ENCODE measurements around the gene PHACTR1.

PHACTR1 gene

DNA sequence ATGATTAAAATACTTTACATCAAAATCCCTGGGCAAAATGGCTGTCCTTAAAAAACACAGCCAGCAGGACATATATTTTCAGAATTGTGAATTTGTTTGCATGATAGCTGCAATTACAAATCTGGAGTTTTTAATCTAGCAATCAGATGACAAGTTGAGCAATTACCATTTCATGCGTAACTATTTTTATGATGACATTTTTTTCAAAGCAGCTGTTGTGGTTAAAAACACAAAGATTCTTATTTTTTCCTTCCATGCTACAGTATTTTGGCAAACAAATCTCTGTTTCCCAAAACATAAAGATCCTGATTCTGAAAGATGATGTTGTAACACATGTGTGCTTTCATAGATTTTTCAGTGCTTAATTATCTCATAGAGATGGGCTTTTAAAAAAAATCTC is 90.2 kb downstream of the PHACTR1 start:
- TF ChIP-seq POLR2AphosphoS5 (IDR thresholded peaks at IDR 0.05; ENCODE audit: low read depth) (no peak), SPI1 (IDR thresholded peaks at IDR 0.05; ENCODE audit: borderline replicate concordance, low read depth) (no peak), REST (IDR thresholded peaks at IDR 0.05; ENCODE audit: insufficient replicate concordance, low read depth) (no peak), GABPA (IDR thresholded peaks at IDR 0.05; ENCODE audit: low read depth) (no peak)
- TF ChIP-seq, protein P1, sequence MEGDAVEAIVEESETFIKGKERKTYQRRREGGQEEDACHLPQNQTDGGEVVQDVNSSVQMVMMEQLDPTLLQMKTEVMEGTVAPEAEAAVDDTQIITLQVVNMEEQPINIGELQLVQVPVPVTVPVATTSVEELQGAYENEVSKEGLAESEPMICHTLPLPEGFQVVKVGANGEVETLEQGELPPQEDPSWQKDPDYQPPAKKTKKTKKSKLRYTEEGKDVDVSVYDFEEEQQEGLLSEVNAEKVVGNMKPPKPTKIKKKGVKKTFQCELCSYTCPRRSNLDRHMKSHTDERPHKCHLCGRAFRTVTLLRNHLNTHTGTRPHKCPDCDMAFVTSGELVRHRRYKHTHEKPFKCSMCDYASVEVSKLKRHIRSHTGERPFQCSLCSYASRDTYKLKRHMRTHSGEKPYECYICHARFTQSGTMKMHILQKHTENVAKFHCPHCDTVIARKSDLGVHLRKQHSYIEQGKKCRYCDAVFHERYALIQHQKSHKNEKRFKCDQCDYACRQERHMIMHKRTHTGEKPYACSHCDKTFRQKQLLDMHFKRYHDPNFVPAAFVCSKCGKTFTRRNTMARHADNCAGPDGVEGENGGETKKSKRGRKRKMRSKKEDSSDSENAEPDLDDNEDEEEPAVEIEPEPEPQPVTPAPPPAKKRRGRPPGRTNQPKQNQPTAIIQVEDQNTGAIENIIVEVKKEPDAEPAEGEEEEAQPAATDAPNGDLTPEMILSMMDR (IDR thresholded peaks at IDR 0.05; ENCODE audit: insufficient read depth, low read length): no peak
- no peak overlapping the region for H3K4me3 ChIP-seq (replicated peaks; ENCODE audit: insufficient read depth, low read length)
- H3K27me3 ChIP-seq (ENCODE audit: insufficient read depth, poor library complexity, severe bottlenecking): no peaks in the 10 kb centered on the region
- no peak overlapping the region for H3K27ac ChIP-seq (replicated peaks)
- no peak for DNase-seq (ENCODE audit: low read depth in 1 of 2, low spot score in 1 of 2)

DNA sequence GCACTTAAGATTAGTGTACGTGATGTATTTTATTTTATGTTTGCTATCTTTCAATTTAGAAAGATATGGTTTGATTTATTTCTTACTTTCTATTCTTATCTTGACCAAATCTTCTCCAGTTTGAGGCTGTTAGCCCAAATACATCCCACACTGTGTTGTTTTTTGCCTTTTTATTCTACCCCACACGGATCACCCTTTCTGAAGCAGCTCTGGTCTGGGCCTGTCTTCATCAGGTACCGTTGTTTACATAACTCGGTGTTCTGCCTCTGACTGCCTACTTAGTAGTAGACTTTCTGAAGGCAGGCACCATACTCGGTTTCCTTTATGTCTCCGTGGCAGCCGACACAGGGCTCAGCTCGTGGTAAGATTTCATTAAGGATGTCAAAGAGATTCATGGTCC is 95.0 kb downstream of the PHACTR1 start:
- TF ChIP-seq POLR2AphosphoS5 (IDR thresholded peaks at IDR 0.05; ENCODE audit: low read depth): no peak
- TF ChIP-seq, protein P1 (IDR thresholded peaks at IDR 0.05; ENCODE audit: insufficient read depth, low read length): no peak
- TF ChIP-seq SPI1 (IDR thresholded peaks at IDR 0.05; ENCODE audit: borderline replicate concordance, low read depth): no peak
- TF ChIP-seq REST (IDR thresholded peaks at IDR 0.05; ENCODE audit: insufficient replicate concordance, low read depth): no peak
- no peak for TF ChIP-seq GABPA (IDR thresholded peaks at IDR 0.05; ENCODE audit: low read depth)
- H3K4me3 ChIP-seq (replicated peaks; ENCODE audit: insufficient read depth, low read length): no peak overlapping the region
- DNase-seq (ENCODE audit: low read depth in 1 of 2, low spot score in 1 of 2): no peak
- no peaks in the 10 kb centered on the region for H3K27me3 ChIP-seq (ENCODE audit: insufficient read depth, poor library complexity, severe bottlenecking)
- H3K27ac ChIP-seq (replicated peaks): no peak overlapping the region

GRCh38 chr6:12813321-12813720 is 96.8 kb downstream of the PHACTR1 start:
- DNase-seq (ENCODE audit: low read depth in 1 of 2, low spot score in 1 of 2): no peak
- Histone ChIP-seq H3K27me3 (ENCODE audit: insufficient read depth, poor library complexity, severe bottlenecking) (no peaks in the 10 kb centered on the region), H3K4me3 (replicated peaks; ENCODE audit: insufficient read depth, low read length) (no peak overlapping the region), H3K27ac (replicated peaks) (no peak overlapping the region)
- TF ChIP-seq, protein P1 (IDR thresholded peaks at IDR 0.05; ENCODE audit: insufficient read depth, low read length): no peak
- TF ChIP-seq REST (IDR thresholded peaks at IDR 0.05; ENCODE audit: insufficient replicate concordance, low read depth) (no peak), SPI1 (IDR thresholded peaks at IDR 0.05; ENCODE audit: borderline replicate concordance, low read depth) (no peak), GABPA (IDR thresholded peaks at IDR 0.05; ENCODE audit: low read depth) (no peak), POLR2AphosphoS5 (IDR thresholded peaks at IDR 0.05; ENCODE audit: low read depth) (no peak)
